SKM-1 treated with dmso at 0.1 percent for 144 hours (cell line): Measurements from ENCODE around the gene STAT1.
"Not testable (repeated sequence)": the region's sequence is repeated elsewhere in the genome, so short reads cannot be mapped to it uniquely, and the experiment has no call there.

Experiments used
- DNase-seq: peaks from one replicate; lab custom pipeline; 2025; ENCODE audit not compliant: unreplicated experiment; lab: John Stamatoyannopoulos, UW

The STAT1 gene

DNA sequence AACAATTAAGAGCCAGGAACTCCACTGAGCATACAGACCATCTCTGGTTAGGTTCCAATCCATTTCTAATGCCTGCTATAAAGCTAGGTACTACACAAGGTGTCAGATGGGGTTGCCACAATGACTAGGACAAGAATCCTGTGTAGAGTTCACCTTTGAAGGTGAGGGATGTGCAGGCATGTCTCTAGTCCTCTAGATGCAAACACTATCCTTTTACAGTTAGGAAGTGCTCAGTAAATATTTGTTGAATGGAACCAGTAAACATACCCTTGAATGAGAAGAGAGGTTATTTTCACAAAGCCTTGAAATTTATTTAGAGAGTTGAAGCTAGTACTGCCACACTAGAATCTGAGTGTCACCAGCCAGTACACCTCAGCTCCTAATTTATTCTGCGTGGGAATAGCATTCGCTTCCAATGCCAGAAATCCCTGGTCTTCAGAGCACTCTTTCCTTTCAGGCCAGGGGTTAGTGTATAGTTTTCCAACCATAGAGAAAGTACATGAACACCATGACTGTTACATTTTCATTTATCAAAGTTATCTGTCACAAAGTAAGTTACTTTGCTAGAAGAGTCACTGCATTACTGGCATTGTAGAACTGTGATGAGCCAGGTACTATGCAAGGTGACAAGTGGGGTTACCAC, 48.3 kb downstream of the STAT1 start:
- DNase-seq: no peak

DNA sequence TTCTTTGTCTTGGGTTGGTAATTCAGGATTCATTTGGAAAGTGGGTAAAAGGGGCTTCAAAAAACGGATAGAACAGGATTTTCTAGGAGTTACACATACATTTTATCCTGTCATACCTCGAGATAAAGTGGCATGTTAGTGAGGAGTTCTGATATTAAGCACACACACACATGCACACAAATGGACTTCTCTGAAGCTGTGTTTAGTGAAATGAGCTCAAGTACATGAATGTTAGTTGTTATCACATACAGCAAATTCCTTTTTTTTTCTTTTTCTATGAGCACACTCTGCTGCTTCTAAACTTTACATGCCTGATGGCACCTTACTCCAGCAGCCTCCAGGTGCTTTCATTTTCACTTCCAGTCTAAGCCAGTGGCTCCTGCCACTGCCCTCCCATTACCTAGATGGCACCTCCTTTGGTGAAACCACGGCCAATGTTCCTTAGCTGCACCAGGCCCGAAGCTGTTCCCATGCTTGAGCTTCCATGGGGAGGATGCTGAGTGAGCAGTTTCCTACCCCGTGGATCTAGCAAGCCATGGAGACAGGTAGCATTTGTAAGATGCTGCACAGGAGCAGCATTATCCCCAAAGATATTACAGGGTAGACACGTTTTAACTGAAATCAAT, 49.7 kb downstream of the STAT1 start:
- DNase-seq: no peak

DNA sequence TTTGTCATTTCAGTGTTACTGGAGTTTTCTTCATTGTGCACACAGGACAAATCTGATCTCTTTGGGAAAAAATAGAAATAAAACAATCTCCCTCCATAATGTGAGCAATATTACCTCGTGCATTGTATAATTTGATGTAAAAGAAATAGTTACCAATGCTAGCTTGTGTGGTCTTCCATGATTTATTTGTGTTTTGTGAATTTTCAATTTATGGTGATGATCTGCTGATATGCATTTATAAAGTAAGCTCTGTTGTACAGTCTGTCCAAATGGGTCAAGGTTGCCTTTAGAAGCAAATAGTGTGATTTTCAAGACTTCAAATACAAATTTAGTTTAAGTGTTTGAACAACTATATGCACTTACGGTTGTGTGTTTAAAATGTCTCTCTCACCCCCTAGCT, 50.9 kb downstream of the STAT1 start:
- DNase-seq: no peak

DNA sequence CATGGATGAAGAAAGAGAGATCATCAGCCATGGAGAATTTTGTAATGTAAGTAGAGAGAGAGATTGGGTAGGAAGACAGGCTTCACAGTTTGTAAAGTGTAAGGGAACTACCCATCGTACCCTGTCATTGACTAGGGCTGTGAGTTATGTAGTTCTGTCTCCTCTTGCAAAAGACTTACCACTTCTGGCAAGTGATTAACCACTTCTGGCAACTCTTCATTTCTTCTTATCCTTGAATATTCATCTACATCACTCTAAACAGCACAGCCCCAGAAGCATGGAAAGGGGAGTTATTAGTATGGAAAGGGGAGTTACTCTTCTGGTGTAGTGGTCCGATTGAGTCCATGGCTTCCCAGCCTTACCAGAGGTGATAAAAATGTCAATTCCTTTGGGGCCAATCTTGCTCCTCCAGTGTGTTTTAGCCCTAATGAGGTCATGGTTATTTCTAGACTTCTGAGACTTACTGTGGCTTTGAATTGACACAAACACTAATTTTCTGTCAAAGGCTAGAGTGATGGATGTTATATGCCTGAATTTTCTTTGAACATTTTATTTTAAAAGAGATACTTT, 52.0 kb downstream of the STAT1 start:
- DNase-seq: peak; percentile 19

DNA sequence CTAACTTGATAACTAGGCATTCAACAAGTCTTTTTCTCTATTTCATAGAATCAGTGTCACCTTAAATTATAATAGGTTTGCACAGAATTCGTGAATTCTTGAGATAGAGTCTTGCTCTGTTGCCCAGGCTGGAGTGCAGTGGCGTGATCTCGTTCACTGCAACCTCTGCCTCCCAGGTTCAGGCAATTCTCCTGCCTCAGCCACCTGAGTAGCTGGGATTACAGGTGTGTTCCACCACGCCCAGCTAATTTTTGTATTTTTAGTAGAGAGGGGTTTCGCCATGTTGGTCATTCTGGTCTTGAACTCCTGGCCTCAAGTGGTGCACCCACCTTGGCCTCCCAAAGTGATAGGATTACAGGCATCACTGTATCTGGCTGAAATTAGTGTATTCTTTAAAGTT, 52.9 kb downstream of the STAT1 start:
- DNase-seq: not testable (repeated sequence)

DNA sequence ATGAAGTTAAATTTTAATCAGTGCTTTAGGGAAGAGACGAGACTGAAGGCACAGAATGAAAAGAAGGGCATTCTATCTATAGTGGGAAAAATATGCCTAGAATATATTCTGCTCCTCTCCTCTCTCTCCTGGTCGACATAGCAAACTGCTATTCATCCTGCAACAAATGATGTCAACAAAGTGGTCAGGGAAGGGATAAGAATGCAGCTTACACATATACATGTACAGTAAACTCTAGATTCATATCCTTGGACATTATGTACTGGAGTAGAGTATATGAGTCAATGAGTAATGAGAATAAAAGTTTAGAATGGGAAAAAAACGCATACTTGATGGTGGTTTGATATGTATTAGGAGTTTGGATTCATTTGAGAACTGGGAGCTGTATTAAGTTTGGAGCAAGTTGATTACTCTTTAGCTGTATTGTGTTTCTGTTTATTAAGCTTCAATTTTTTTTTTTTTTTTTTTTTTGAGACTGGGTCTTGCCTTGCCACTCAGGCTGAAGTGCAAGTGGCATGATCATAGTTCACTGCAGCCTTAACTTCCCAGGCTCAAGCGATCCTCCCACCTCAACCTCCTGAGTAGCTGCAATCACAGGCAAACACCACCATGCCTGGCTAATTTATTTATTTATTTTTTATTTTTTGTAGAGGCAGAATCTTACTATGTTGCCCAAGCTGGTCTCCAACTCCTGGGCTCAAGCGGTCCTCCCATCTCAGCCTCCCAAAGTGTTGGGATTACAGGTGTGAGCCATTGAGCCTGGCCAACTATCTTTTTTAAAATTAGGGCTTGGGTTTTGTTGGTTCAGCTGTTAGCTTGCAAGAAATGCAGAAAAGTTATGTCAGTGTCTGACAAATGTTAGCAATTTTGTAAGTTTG, 53.8 kb downstream of the STAT1 start:
- DNase-seq: no peak

DNA sequence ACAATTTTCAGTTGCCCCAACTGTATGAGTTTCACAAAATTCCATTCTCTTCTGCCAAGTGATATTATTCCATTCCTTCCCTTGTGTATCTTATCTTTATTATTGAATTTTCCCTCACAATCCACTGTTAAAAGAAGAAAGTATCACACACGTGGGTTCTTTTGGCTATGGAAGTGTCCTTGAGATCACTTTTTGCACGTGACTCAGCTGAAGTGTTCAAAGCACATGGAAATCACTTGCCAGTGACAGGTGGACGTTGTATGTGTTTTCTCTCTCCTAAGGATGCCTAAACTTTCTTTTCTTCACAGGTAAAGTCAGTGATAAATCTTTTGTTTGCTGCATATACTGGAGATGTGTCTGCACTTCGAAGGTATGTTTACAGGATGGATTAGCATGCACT, 60.7 kb downstream of the STAT1 start:
- no peak for DNase-seq

DNA sequence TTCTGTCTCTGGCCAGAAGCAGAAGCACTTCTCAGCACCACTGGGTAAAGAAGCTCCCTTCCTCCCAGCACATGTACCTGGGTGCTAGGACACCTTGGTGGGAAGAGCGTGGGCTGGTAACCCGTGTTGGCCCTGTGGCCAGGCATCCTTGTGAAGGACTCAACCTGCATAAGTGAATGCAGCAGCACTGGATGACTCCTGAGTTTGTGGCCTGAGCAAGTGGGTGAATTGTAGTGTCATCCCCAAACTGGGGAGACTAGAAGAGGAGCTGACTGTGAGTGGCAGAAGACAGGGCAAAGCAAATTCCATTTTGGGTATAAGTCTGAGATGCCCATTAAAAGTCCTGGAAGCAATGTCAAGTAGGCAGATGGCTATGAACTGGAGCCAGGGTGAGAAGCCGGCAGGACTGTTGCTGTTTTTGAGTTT, 63.4 kb downstream of the STAT1 start:
- no peak for DNase-seq

DNA sequence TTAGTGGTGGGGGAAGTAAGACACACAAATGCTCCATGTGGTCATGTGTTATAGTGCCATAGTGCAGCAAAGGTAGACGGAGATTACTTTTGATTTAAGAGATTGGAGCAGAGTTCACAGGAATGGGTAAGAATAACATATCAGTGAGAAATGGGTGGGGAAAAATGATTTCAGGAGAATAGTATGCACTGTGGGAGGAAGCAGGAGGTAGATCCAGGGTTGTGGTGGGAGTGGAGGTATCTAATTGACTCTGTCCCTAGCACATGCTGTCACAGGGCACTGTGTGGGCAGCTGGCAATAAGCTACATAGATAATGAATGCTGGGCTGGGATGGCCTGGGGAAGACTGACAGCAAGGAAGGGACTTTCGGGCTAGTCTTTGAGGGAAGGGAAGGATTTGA, 65.3 kb downstream of the STAT1 start:
- no peak for DNase-seq

DNA sequence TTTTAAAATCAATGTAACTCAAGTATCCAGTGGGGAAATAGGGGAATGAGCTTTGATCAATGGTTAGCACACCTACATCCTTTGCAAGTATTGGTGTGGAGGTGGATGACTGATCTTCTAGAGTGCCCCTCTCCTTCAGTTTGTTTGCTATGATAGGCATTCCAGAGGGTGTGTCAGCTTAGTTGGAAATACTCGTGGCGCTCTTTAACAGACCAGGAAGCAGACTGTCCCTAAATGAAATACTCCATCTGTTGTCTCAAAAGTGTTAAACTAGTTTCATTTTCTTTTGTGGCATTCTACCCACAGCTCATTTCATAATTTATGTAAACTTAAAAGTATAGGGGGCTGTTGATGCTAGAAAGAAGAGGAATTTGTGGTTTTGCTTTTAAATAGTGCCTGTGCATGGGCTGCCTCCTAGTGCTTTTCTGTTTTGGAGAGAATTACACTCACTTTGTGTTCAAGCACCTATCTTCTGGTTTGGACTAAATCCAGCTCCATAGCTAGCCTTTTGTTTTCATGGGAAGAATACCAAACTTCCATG, 66.2 kb downstream of the STAT1 start:
- peak; percentile 9 for DNase-seq

DNA sequence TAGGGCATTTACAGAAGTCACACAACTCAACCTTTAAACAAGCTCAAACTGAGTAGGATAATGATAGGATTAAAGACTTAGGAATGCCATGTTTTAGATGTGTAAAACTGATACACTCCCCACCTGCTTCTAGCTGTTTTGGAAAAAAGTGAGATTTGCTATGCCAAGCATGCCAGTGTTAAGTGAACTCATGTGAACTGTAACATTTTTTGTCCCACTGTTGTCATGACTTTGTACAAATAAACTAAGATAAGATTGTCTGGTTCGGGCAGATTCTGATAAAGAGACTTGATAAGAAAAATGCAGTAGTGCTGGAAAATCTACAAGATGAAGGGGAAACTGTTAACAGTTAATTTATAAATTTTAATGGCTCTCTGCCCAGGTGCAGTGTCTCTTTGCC, 66.8 kb downstream of the STAT1 start:
- DNase-seq: no peak

DNA sequence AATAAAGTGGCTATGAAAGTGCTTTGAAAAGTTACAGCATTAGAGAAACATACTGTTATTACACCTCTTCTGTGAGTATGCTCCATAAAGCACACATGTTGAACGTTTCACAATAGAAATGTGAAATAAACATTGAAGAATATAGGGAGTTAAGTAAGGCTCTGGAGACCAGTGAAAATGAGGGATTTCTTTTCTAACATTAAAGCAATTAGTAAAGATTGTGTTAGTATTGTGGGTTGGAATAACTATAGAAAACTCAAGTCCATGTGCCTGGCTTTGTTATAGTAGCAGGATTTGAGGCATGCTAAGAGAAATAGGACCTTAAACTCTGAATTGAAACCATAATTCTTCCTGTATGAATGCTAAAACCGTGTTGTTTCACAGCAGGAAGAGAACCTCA, 70.3 kb downstream of the STAT1 start:
- DNase-seq: no peak

DNA sequence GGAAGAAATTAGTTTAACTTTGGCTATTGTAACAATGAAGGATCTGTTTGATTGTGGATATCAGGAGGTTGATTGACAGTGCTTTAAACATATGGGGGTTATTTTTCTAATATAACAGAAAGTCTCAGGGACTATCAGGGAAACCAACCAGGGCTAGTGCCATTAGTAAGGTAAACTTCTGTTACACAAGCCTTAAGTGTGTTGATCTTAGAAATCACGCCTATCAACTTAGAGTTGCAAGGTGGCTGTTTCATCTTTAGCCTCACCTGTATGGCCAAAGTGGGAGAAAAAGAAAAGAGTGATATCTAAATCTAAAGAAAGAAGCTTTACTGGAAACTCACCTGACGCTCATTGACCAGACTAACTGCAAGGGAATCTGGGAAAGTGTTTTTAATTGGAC, 71.3 kb downstream of the STAT1 start:
- DNase-seq: no peak

DNA sequence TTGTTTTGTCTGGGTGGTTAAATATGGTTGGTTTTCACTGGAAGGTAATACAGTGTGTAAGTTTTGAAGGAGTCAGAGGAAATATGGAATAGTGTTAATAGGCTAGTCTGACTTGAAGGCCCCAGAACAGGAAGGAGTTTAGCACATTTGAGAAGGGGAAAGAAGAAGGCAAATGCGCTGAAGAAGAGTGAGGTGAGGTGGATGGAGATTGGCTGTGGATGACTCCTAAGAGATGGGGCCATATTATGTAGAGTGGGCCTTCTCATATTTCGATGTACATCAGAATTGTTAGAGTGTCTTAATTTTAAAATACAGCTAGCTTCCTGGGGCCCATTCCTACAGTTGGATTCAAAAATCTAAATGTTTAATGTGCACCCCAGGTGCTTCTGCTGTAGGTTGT, 72.4 kb downstream of the STAT1 start:
- no peak for DNase-seq

DNA sequence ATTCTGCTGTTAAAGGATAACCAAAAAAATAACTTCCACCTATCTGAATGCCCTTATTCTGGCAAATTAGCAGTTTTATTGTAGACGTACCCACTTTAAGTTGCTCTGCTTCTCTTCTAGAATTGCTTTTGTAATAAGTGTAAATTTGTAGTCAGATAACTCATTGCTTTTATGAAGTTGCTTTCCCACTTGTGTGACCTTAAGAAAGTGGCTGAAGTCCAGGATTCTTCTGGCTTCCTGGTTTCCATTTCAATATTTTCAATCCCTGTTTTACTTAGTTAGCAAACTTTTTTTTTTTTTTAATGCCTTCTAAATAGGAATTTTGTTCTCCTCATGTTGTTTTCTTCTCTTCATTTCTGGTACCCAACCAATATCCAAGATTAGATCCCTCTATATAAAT, 73.5 kb downstream of the STAT1 start:
- DNase-seq: no peak

DNA sequence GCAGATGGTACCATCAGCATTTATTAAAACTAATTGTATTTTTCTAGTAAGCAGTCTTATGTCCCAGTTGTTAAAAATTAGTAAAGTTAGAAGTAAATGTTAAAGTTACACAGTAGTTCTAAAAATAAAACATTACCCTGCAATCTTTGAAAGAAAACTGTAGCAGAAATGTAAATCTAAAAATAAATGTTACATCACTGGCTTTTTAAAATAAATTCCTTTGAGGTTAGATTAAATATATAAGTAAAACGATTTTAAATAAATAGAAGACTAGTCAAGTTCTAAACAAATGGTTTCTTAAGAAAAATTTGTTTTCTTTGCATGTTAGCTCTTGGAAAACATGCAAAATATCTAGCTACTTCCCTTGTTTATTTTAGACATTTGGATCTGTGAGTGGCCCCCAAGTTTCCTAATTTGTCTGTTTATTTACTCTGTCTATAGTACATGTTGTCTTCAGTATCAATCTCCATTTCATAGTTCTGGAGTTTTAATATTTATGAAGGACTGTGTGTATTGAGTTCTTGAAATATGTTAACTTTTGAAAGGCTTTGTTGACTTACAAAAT, 75.1 kb downstream of the STAT1 start:
- DNase-seq: no peak

DNA sequence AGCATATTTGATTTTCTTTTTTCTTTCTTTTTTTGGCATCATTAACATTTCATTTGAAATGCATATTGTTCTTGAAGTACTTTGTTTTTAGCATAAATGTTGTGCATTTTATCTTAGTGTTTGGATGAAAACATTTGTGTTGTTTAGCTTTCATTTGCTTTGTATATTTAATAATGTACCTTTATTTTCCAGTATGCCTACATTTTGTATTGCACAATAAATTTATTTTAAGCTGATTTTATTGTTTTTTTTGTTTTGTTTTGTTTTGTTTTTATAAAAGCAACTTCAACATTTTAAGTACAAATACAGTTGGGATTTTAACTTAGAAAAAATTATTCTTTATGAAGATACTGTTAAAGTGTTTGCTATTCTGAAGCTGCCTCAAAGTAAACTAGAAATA, 78.9 kb downstream of the STAT1 start:
- DNase-seq: no peak

DNA sequence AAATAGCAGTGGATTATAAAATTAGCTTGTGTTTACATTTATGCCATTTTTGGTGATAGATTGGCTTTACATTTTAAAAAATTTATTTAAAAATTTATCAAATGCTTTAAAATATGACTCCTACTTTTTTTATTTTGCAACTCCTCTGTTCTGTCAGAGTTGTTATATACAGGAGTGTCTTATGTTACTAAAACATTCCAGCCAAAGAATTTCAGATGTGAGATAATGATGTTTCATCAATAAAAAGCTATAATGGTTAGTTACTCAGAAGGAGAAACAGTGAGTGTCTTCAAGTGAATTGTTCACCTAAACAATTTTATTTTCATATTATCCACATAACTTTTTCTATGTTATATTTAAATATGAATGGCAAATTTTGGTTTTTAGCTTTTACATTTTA, 80.6 kb downstream of the STAT1 start:
- no peak for DNase-seq

DNA sequence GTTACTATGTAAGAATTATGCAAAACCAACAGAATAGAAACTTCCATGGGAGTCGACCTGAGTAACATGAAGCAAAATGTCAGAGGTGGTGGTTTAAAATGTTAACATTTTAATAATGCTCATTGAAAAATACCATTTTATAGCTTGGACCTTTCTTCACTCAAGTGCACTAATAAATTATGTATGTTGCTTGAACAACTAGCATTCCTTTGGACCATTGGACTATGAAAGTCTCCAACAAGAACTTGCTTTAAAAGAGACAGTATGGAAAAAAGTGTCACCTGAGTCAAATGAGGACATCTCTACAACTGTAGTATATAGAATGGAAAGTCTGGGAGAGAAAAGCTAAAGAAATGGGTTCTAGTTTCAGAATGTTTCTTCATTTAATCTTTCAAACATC, 81.5 kb downstream of the STAT1 start:
- DNase-seq: no peak

DNA sequence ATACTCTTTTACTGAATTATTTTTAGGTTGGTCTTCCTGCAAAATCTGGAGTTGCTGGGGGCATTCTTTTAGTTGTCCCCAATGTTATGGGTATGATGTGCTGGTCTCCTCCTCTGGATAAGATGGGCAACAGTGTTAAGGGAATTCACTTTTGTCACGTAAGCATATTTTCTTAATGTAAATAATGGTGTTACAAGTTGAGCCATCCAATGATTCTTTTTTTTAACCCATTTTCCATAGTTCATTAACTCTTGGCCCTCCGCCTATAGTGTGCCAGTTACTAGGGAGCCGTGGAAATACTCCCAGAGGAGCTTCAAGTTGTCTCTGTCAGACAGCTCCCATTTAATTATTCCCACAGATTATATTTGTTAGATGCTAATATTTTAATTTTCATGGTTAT, 83.6 kb downstream of the STAT1 start:
- DNase-seq: no peak

DNA sequence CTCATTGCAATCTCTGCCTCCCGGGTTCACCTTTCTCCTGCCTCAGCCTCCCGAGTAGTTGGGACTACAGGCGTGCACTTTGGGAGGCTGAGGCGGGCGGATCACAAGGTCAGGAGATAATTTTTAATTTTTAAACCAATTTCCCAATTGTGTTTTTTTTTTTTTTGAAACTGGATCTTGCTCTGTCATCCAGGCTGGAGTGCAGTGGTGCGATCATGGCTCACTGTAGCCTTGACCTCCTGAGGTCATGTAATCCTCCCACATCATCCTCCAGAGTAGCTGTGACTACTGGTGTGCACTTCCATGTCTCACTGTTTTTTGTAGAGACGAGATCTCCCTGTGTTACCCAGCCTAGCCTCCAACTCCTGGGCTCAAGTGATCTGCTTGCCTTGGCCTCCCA, 84.1 kb downstream of the STAT1 start:
- no peak for DNase-seq
